Measurements from ENCODE around the gene CHDH.

Gene CHDH

GRCh38 chr3:53809267-53809666 is 37.0 kb downstream of the CHDH start:
- no peak overlapping the region for H3K27ac ChIP-seq (ENCODE audit: low read depth, low read length)
- H3K9ac ChIP-seq (ENCODE audit: low read length): no peak overlapping the region
- H3K4me3 ChIP-seq (ENCODE audit: low read length): no peak overlapping the region
- no peaks in the 10 kb centered on the region for H3K4me1 ChIP-seq (ENCODE audit: control insufficient read depth, insufficient read depth, low read length)
- no peaks in the 10 kb centered on the region for H3K36me3 ChIP-seq (ENCODE audit: control insufficient read depth, insufficient read depth, low read length)
- peaks cover 2% of the 10 kb centered on the region for H3K27me3 ChIP-seq (ENCODE audit: control insufficient read depth, insufficient read depth, low read length)

DNA sequence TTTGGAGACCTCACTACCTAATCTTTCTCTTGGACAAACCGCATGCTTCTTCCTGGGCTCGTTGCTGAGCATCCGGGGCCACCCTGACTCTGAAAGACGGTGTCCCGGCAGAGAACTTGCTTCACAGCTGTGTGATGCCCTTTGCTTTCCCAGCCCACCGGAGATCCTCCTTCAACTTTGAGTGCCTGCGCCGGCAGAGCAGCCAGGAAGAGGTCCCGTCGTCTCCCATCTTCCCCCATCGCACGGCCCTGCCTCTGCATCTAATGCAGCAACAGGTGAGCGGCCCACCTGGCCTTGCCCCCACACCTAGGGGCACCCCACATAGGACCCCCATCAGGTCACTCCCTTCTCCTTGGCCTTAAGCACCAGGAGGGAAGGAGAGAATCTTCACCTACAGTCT is 37.7 kb downstream of the CHDH start:
- Histone ChIP-seq H3K4me1 (ENCODE audit: control insufficient read depth, insufficient read depth, low read length) (no peaks in the 10 kb centered on the region), H3K27ac (ENCODE audit: low read depth, low read length) (no peak overlapping the region), H3K4me3 (ENCODE audit: low read length) (no peak overlapping the region), H3K27me3 (ENCODE audit: control insufficient read depth, insufficient read depth, low read length) (peaks cover 2% of the 10 kb centered on the region), H3K9ac (ENCODE audit: low read length) (no peak overlapping the region), H3K36me3 (ENCODE audit: control insufficient read depth, insufficient read depth, low read length) (no peaks in the 10 kb centered on the region)

GRCh38 chr3:53807117-53807810 is 39.0 kb downstream of the CHDH start:
- Histone ChIP-seq H3K4me3 (ENCODE audit: low read length) (no peak overlapping the region), H3K27me3 (ENCODE audit: control insufficient read depth, insufficient read depth, low read length) (peaks cover 2% of the 10 kb centered on the region), H3K36me3 (ENCODE audit: control insufficient read depth, insufficient read depth, low read length) (no peaks in the 10 kb centered on the region), H3K27ac (ENCODE audit: low read depth, low read length) (no peak overlapping the region), H3K4me1 (ENCODE audit: control insufficient read depth, insufficient read depth, low read length) (no peaks in the 10 kb centered on the region), H3K9ac (ENCODE audit: low read length) (no peak overlapping the region)

DNA sequence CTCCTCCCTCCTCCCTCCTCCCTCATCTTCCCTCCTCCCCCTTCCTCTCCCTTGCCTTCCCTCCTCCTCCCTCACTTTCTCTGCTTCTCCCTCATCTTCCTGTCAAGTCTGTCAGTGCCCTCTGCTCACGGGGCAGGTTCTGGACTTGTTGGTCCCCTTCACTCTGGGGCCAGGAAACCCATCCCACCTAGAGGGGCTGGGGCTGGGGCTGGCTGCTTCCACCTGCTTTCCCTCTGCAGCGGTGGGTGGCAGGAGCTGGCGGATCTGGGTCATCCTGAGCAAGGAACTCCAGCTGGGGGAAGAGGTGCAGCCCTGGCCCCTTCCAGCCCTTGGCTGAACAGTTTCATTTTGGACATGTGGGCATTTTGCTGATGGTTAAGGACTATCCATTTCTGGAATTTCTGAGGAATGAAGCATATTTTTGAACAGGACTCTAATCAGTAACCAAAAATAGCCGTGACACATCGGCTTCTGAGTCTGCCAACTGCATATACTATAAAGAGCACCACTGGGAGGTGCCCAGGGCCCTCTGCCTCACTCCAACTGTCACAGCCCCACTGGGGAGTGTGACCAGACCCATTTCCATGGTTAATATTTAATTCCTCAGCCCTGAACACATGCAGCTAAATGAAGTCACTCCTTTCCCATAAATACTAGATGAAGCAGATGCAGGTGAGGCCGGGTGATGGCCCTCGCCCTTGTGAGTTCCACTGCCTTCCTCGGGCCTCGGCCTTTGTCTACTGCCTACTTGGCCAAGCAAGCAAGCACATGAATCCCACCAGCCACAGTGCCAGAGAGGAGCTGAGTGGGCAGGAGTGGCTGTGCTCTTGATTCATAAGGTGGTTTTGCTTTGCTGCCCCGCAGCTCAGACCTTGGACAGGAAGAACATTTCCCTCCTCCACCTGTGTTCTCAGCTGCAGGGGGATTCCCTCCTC is 39.8 kb downstream of the CHDH start:
- Histone ChIP-seq H3K4me1 (ENCODE audit: control insufficient read depth, insufficient read depth, low read length) (no peaks in the 10 kb centered on the region), H3K27ac (ENCODE audit: low read depth, low read length) (no peak overlapping the region), H3K4me3 (ENCODE audit: low read length) (no peak overlapping the region), H3K36me3 (ENCODE audit: control insufficient read depth, insufficient read depth, low read length) (no peaks in the 10 kb centered on the region), H3K9ac (ENCODE audit: low read length) (no peak overlapping the region), H3K27me3 (ENCODE audit: control insufficient read depth, insufficient read depth, low read length) (peaks cover 2% of the 10 kb centered on the region)

DNA sequence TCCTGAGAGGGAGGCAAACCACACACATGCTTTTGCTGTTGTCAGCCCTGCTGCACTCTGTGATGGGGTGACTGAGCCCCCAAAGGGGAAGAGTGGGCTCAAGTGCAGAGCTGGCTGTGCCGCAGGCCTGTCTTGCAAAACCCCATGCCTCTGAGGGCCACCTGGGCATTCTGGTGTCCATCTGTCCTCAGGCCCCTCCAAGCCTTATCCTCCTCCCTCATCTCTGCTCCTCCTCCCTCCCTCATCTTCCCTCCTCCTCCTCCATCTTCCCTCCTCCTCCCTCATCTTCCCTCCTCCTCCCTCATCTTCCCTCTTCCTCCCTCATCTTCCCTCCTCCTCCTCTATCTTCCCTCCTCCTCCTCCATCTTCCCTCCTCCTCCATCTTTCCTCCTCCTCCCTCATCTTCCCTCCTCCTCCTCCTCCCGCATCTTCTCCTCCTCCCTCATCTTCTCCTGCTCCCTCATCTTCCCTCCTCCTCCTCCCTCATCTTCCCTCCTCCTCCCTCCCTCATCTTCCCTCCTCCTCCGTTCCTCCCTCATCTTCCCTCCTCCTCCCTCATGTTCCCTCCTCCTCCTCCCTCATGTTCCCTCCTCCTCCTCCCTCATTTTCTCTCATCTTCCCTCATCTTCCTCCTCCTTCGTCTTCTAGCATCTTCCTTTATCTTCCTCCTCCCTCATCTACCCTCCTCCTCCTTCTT is 40.6 kb downstream of the CHDH start:
- no peak overlapping the region for H3K9ac ChIP-seq (ENCODE audit: low read length)
- H3K4me1 ChIP-seq (ENCODE audit: control insufficient read depth, insufficient read depth, low read length): no peaks in the 10 kb centered on the region
- no peaks in the 10 kb centered on the region for H3K36me3 ChIP-seq (ENCODE audit: control insufficient read depth, insufficient read depth, low read length)
- no peak overlapping the region for H3K4me3 ChIP-seq (ENCODE audit: low read length)
- no peak overlapping the region for H3K27ac ChIP-seq (ENCODE audit: low read depth, low read length)
- peaks cover 2% of the 10 kb centered on the region for H3K27me3 ChIP-seq (ENCODE audit: control insufficient read depth, insufficient read depth, low read length)

- Histone ChIP-seq H3K27me3 (ENCODE audit: control insufficient read depth, insufficient read depth, low read length) (peaks cover 2% of the 10 kb centered on the region), H3K36me3 (ENCODE audit: control insufficient read depth, insufficient read depth, low read length) (no peaks in the 10 kb centered on the region), H3K27ac (ENCODE audit: low read depth, low read length) (no peak overlapping the region), H3K4me1 (ENCODE audit: control insufficient read depth, insufficient read depth, low read length) (no peaks in the 10 kb centered on the region), H3K9ac (ENCODE audit: low read length) (no peak overlapping the region), H3K4me3 (ENCODE audit: low read length) (no peak overlapping the region)
Measured at GRCh38 chr3:53804697-53805462, 41.3 kb downstream of the CHDH start.

- H3K36me3 ChIP-seq (ENCODE audit: control insufficient read depth, insufficient read depth, low read length): no peaks in the 10 kb centered on the region
- no peak overlapping the region for H3K9ac ChIP-seq (ENCODE audit: low read length)
- no peaks in the 10 kb centered on the region for H3K4me1 ChIP-seq (ENCODE audit: control insufficient read depth, insufficient read depth, low read length)
- H3K27me3 ChIP-seq (ENCODE audit: control insufficient read depth, insufficient read depth, low read length): peaks cover 2% of the 10 kb centered on the region
- no peak overlapping the region for H3K4me3 ChIP-seq (ENCODE audit: low read length)
- H3K27ac ChIP-seq (ENCODE audit: low read depth, low read length): no peak overlapping the region
Measured at GRCh38 chr3:53803816-53804695, 42.2 kb downstream of the CHDH start.

- H3K27me3 ChIP-seq (ENCODE audit: control insufficient read depth, insufficient read depth, low read length): peaks cover 2% of the 10 kb centered on the region
- H3K27ac ChIP-seq (ENCODE audit: low read depth, low read length): no peak overlapping the region
- no peaks in the 10 kb centered on the region for H3K4me1 ChIP-seq (ENCODE audit: control insufficient read depth, insufficient read depth, low read length)
- H3K36me3 ChIP-seq (ENCODE audit: control insufficient read depth, insufficient read depth, low read length): no peaks in the 10 kb centered on the region
- H3K9ac ChIP-seq (ENCODE audit: low read length): no peak overlapping the region
- no peak overlapping the region for H3K4me3 ChIP-seq (ENCODE audit: low read length)
Measured at GRCh38 chr3:53803124-53803815, 42.9 kb downstream of the CHDH start.

DNA sequence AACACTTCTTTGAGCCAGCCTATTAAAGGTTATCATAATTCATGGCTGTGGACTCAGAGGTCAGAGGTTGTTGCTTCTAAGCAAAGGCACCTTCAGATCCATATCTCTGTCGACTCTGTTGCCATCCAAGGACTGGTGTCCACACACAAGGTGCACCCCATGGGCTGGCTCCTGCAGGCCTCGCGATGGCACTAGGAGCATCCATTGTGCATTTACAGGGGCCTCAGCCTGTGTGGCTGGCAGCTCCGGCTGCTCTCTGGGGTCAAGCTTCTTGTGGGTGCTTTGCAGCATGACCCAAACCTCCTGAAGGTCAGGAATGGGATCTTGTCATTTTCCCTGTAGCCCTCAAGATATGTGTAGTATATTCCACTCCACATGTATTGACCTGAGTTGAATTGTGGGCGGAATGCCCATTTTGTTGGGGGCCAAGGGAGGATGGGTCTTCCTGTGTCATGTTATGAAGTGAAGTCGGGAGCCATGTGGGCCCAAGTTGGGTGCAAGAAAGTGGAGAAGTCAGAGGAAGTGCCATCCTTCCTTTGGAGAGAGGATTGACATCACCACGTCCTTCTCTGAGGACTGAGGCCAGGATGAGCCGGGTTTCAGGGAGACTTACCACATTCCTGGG is 43.9 kb downstream of the CHDH start:
- no peak overlapping the region for H3K9ac ChIP-seq (ENCODE audit: low read length)
- peaks cover 2% of the 10 kb centered on the region for H3K27me3 ChIP-seq (ENCODE audit: control insufficient read depth, insufficient read depth, low read length)
- no peak overlapping the region for H3K4me3 ChIP-seq (ENCODE audit: low read length)
- no peak overlapping the region for H3K27ac ChIP-seq (ENCODE audit: low read depth, low read length)
- H3K36me3 ChIP-seq (ENCODE audit: control insufficient read depth, insufficient read depth, low read length): no peaks in the 10 kb centered on the region
- H3K4me1 ChIP-seq (ENCODE audit: control insufficient read depth, insufficient read depth, low read length): no peaks in the 10 kb centered on the region

DNA sequence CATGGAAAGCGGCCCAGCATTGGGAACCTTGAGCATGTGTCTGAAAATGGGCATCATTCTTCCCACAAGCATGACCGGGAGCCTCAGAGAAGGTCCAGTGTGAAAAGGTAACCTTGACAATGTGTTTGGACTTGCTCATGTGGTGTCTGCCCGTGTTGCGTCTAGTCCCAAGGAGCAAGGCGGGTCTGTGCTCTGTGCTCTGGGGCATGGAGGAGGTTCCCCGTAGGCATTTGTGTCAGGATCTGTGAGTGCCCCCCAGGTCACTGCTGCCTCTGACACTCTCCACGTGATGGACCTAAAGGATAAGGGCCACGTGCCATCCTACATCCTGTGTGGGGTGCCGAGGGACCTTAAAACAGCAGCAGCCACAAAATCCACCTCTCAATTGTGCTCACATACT is 44.9 kb downstream of the CHDH start:
- no peaks in the 10 kb centered on the region for H3K36me3 ChIP-seq (ENCODE audit: control insufficient read depth, insufficient read depth, low read length)
- no peak overlapping the region for H3K27ac ChIP-seq (ENCODE audit: low read depth, low read length)
- peaks cover under 1% of the 10 kb centered on the region for H3K4me1 ChIP-seq (ENCODE audit: control insufficient read depth, insufficient read depth, low read length)
- no peak overlapping the region for H3K9ac ChIP-seq (ENCODE audit: low read length)
- peaks cover 2% of the 10 kb centered on the region for H3K27me3 ChIP-seq (ENCODE audit: control insufficient read depth, insufficient read depth, low read length)
- no peak overlapping the region for H3K4me3 ChIP-seq (ENCODE audit: low read length)

Measured in rectal smooth muscle tissue (tissue), 1 donor.